HFF-Myc (cell line): ENCODE results near the gene PSMG1.
A peak's percentile ranks its signal among the peaks of the same experiment; 100 is the strongest.

Experiments used
- DNase-seq: peaks from one replicate; pipeline ENCODE4 v3.0.0-alpha.2; 2011; ENCODE audit warnings: low read depth; ENCODE audit errors: extremely low read depth
- H3K4me3 ChIP-seq: replicated peaks from 2 replicates; pipeline ENCODE4 v1.5.1; 2011; ENCODE audit warnings: low read depth, mild to moderate bottlenecking, control low read depth, low read length
- TF ChIP-seq, protein P1 (sequence below): IDR thresholded peaks from 2 replicates; pipeline ENCODE4 v1.5.1; 2012; ENCODE audit warnings: mild to moderate bottlenecking, low read depth, low read length, control low read depth; ENCODE audit errors: missing control alignments

The PSMG1 gene

DNA sequence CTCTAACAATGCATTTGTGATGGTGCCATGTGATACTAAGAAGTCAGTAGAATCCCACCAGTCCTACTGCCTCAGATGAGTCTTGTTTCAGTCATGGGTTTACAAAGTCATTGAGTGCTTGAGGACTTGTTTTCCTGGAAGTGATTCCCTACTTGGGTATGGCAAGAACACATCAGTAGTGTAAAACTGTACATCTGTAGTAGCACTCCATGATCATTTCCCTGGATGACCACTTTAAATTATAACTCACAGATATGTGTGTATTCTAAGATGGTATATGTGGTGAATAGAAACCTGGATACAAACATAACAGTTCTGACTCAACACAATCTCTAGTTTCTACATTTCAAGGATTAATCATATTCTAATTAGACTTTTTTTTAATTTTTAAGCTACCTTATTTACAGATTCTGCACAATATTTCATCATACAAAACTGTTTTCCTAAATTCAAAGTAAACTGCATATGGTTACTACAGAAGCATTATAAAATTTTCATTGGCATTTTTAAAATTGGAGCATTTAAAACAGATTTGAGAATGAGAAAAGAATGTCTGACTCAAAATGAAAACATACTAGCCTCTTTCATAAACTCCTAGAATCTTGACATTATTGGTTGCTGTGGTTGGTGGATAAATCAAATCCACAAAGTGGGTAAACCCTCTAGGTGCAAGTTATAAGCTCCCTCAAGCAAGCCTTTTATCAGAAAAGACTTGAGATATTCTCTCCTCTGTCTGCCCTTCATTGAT, 6.8 kb upstream of the PSMG1 start:
- H3K4me3 ChIP-seq, result no peak overlapping the region
- TF ChIP-seq, protein P1, sequence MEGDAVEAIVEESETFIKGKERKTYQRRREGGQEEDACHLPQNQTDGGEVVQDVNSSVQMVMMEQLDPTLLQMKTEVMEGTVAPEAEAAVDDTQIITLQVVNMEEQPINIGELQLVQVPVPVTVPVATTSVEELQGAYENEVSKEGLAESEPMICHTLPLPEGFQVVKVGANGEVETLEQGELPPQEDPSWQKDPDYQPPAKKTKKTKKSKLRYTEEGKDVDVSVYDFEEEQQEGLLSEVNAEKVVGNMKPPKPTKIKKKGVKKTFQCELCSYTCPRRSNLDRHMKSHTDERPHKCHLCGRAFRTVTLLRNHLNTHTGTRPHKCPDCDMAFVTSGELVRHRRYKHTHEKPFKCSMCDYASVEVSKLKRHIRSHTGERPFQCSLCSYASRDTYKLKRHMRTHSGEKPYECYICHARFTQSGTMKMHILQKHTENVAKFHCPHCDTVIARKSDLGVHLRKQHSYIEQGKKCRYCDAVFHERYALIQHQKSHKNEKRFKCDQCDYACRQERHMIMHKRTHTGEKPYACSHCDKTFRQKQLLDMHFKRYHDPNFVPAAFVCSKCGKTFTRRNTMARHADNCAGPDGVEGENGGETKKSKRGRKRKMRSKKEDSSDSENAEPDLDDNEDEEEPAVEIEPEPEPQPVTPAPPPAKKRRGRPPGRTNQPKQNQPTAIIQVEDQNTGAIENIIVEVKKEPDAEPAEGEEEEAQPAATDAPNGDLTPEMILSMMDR, result no peak
- DNase-seq, result no peak

DNA sequence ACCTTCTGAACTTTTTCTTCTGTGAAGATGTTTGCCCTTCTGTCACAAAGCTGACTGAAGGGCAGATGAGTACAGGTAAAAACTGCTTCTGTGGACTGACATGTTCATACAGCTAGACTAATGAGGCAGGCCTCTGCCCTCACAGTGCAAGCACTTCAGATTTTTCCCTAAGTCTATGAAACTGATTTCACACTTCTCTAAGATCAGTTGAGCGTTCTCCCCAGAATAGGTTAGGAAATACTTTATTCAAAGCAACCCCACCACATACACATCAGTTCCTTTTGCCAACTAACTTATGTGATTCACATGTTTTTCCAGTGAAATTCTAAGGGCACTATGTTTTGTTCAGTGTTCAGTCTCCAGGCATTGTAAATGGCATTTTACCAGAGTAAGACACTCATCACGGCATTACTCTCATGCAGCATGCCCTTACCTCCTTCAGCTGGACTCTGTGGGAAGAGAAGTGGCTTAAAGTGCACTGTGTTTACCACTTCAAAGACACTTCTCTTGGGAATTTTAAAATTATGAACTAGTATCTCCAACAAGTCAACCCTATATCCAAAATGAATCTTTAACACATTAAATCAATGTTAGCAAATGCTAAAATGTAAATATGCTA, 5.4 kb upstream of the PSMG1 start:
- DNase-seq, result no peak
- TF ChIP-seq, protein P1, result no peak
- H3K4me3 ChIP-seq, result no peak overlapping the region

DNA sequence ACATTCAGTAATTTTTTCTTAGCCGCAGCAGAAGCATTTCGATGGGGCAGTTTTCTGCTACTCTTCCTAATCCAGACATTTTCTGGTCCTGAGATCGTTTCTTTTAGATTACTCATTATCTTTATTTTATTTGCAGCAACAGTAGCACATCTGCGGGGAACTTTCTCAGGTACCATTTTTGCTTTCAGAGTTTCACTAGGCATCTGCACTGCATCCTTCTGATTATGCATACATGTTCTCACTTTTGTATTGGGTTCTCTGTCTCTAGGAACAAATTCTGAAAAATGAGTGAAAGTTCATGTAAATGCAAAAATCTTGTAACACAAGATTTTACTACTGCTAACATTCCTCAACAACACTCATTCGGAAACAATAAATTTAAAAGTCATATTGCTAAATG, 3.9 kb upstream of the PSMG1 start:
- no peak for DNase-seq
- TF ChIP-seq, protein P1, result no peak
- H3K4me3 ChIP-seq, result no peak overlapping the region

DNA sequence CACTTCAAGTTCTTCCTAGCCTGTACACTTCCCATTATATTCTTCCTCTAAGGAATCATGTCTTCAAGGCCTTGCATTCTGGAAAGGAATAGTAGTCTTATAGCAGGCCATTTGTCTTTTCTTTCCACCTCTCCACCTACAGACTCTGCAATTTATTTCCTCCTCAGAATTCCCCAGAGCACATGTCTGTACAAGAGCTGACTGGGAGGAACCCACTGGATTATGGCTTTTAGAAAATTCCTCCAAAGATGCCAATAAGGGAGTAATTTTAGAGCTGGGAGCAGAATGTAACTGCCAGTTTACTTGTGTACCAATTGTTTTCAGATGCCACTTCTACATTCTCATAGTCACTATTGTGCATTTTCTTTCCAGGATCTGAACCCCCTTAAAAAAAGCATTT, 3.4 kb upstream of the PSMG1 start:
- TF ChIP-seq, protein P1, result no peak
- no peak for DNase-seq
- no peak overlapping the region for H3K4me3 ChIP-seq

DNA sequence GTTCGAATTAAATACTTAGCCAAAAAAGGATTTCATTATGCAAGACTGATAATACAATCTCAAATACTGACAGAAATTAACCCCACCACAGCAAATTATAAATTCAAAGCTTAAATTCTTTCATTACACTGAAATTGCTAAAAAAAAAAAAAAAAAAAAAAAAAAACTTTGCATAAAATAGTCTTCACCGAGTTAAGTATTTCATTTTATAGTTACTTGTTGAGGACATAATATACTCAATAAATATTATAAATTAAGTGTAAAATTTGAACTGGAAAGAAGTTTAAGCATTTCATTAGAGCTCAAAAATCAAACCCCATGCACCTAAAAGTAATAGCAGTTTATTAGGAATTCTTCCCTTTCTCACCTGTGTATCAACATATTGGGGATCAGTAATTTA, 1.9 kb upstream of the PSMG1 start:
- TF ChIP-seq, protein P1, result no peak
- DNase-seq, result no peak

DNA sequence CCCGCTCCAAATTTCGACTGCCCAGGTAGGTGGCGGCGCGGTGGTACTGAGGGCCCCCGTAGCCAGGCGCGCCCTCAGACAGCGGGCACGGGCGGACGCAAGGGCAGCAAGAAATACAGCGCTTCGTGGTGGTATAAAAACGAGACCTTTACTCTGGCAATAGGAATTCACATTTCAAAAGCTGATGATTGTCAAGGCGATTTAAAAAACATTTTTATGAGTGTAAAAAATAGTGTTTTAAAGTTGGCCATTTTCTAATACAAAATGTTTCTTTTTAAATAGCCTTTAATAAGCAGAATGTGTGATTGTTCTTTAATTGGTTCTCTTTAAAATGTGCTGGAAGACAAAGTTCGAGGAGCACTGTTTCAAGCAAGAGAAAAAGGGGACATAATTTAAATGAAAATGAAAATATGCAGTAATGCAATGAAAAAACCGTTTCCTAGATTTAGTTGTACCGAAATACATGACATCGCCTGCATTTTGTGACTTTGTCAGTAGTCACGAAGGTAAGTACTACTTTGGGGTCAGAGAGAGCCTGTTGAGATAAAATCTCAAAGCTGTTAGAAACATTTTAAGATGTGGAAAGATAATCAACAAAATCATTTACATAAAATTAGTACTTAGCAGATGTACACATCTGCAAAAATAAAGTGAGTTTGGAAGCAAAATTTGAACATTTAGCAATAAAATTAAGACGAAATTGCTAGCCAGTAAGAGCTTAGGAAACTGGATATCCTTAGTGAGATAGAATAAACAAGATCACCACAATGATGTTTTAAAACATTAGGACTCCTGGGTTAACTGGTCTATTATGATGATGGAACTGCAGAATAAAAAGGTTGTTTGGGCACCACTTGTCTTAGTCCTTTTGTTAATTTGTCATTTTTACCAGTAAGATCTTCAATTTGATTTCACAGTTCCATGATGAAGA, 1.1 kb upstream of the PSMG1 start:
- TF ChIP-seq, protein P1, result no peak
- peak overlapping the region; percentile 88 for H3K4me3 ChIP-seq
- no peak for DNase-seq

More for the DNA sequence above, 1.9 kb upstream of the PSMG1 start:
- H3K4me3 ChIP-seq, result no peak overlapping the region
